Measurements from ENCODE around the gene TANGO2. TPM values are rescaled to one million over a fixed set of nuclear protein-coding genes. Genes with fewer than 3 reads are reported as not detected.
A peak's percentile ranks its signal among the peaks of the same experiment; 100 is the strongest.

The TANGO2 gene
- total RNA-seq, 1 donor from 2014 or later, result 19.9 TPM

DNA sequence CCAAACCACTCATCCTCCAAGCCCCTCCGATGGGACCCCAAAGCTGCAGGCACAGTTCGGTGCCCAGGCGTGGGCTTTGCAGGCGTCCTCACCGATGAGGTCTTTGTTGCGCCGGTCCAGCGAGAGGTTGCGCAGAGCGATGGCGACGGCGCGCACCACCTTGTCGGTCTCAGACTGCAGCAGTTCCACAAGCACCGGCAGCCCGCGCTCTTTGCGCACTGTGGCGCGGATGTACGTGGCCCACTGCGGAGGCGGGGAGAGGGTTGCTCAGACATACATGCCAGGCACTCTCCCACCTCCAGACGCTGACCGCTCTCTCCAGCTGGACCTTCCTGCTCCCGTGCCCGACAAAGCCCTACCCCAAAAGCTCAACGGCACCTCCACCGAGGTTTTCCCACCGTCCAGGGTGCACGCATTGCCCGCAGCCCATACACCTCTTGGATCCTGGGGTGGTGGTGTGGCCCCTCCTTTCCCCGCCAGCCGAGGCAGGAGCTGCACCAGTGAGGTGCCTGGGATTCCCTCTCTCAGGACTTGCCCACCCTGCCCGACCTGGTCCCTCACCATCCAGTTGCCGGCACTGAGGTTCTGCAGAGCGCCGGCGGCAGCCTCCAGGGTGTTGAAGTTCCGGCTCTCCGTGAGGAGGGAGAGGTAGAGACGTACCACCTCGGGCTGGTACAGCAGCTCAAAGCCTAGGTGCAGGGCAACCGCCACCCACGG lies 47.2 kb upstream of the TANGO2 start:
- no peak overlapping the region for H3K27ac Mint-ChIP-seq
- peaks cover 3% of the 10 kb centered on the region for H3K4me1 Mint-ChIP-seq (ENCODE audit: low read depth)
- DNase-seq (ENCODE audit: low spot score, unreplicated experiment), result no peak
- no peak overlapping the region for H3K4me3 Mint-ChIP-seq (ENCODE audit: low read depth)
- no peaks in the 10 kb centered on the region for H3K27me3 Mint-ChIP-seq
- no peaks in the 10 kb centered on the region for H3K9me3 Mint-ChIP-seq (ENCODE audit: low read depth)
- H3K36me3 Mint-ChIP-seq (ENCODE audit: insufficient read depth), result peaks cover 14% of the 10 kb centered on the region
- TF ChIP-seq CTCF (IDR thresholded peaks at IDR 0.05; ENCODE audit: unreplicated experiment), result no peak

DNA sequence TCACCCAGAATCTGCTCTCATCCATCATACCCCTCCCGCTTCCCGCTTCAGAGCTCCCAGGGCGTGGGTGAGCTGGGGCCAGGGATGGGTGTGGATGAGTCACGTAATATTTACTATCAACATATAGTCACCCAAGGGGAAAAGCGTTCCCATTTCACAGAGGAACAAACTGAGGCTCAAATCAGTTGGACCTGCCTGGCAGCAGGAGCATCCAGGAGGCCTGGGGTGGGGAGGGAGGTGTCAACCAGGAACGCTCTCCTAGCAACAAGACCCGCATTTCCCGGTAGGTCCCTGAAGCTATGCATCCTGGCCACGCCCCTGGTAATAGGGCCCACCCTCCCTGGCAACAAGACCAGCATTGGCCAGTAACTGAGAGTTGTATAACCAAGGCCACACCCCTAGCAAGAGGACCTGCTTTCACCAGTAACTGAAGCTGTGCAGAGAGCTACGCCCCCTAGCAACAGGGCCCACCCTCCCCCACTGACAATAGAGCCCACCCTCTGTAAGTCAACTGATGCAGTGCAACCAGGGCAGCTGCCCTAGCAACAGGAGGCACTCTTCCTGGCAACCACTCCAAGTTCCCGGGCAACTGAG lies 46.5 kb upstream of the TANGO2 start:
- no peak for TF ChIP-seq CTCF (IDR thresholded peaks at IDR 0.05; ENCODE audit: unreplicated experiment)
- DNase-seq (ENCODE audit: low spot score, unreplicated experiment), result peak; percentile 35
- no peaks in the 10 kb centered on the region for H3K27me3 Mint-ChIP-seq
- H3K27ac Mint-ChIP-seq, result no peak overlapping the region
- no peak overlapping the region for H3K4me3 Mint-ChIP-seq (ENCODE audit: low read depth)
- no peaks in the 10 kb centered on the region for H3K9me3 Mint-ChIP-seq (ENCODE audit: low read depth)
- peaks cover 3% of the 10 kb centered on the region for H3K4me1 Mint-ChIP-seq (ENCODE audit: low read depth)
- peaks cover 17% of the 10 kb centered on the region for H3K36me3 Mint-ChIP-seq (ENCODE audit: insufficient read depth)

GRCh38 chr22:19974935-19975706 lies 45.8 kb upstream of the TANGO2 start:
- no peak for TF ChIP-seq CTCF (IDR thresholded peaks at IDR 0.05; ENCODE audit: unreplicated experiment)
- Mint-ChIP-seq H3K36me3 (ENCODE audit: insufficient read depth) (peaks cover 17% of the 10 kb centered on the region), H3K4me3 (ENCODE audit: low read depth) (no peak overlapping the region), H3K4me1 (ENCODE audit: low read depth) (peaks cover 3% of the 10 kb centered on the region), H3K27ac (peak overlapping the region; percentile 69), H3K27me3 (no peaks in the 10 kb centered on the region), H3K9me3 (ENCODE audit: low read depth) (no peaks in the 10 kb centered on the region)
- DNase-seq (ENCODE audit: low spot score, unreplicated experiment), result no peak

DNA sequence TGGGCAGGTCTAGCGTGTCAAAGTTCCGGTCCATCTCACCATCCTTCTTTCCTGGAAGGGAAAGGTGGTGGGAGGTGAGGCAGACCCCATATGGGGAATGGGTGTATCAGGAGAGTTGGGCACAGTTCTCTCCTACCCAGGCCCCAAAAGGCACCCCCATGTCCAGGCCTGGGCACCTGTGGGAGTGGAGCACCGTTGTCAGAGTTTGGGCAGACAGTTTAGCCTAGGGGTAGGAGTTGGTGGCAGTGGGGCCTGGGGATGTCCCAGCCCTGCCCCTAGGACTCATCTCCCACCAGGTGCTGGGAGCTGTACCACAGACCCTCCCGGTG lies 45.2 kb upstream of the TANGO2 start:
- peaks cover 19% of the 10 kb centered on the region for H3K36me3 Mint-ChIP-seq (ENCODE audit: insufficient read depth)
- H3K9me3 Mint-ChIP-seq (ENCODE audit: low read depth), result no peaks in the 10 kb centered on the region
- TF ChIP-seq CTCF (IDR thresholded peaks at IDR 0.05; ENCODE audit: unreplicated experiment), result no peak
- DNase-seq (ENCODE audit: low spot score, unreplicated experiment), result no peak
- no peaks in the 10 kb centered on the region for H3K27me3 Mint-ChIP-seq
- peaks cover 3% of the 10 kb centered on the region for H3K4me1 Mint-ChIP-seq (ENCODE audit: low read depth)
- H3K4me3 Mint-ChIP-seq (ENCODE audit: low read depth), result no peak overlapping the region
- no peak overlapping the region for H3K27ac Mint-ChIP-seq

DNA sequence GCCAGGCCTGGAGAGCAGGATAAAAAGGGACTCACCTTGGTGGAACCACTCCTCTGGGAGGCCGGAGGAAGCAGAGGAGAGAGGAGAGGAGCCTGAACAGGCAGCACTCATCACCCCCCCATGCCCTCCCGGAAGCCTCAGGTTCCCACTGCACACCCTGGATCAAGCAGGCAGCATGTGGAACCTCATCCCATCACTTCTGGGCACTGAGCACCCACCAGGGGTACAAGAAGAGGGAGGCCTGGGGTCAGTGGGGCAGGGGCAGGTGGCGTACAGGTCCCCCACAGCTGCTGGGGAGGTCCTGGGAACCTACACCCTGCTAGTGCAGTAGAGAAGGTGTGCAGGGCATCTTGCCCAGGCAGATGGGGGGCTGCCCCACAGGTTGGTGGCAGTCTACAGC lies 44.2 kb upstream of the TANGO2 start:
- Mint-ChIP-seq H3K9me3 (ENCODE audit: low read depth) (no peaks in the 10 kb centered on the region), H3K4me3 (ENCODE audit: low read depth) (no peak overlapping the region), H3K27me3 (no peaks in the 10 kb centered on the region), H3K36me3 (ENCODE audit: insufficient read depth) (peaks cover 17% of the 10 kb centered on the region), H3K27ac (no peak overlapping the region), H3K4me1 (ENCODE audit: low read depth) (peaks cover 3% of the 10 kb centered on the region)
- no peak for TF ChIP-seq CTCF (IDR thresholded peaks at IDR 0.05; ENCODE audit: unreplicated experiment)
- DNase-seq (ENCODE audit: low spot score, unreplicated experiment), result no peak
